Liver (tissue), 5 donors: ENCODE measurements around the gene ENTPD8. TPM values are rescaled to one million over a fixed set of nuclear protein-coding genes. Genes with fewer than 3 reads are reported as not detected.

Source experiments
- JUND ChIP-seq, 2 donors: IDR thresholded peaks; 2 replicates each; pipeline ENCODE4 v1.6.1; 2016; ENCODE audit warnings: antibody characterized with exemption in 2 of 2
- MAX ChIP-seq: IDR thresholded peaks from 2 replicates; pipeline ENCODE4 v1.6.1; 2016; ENCODE audit warnings: antibody characterized with exemption
- TAF1 ChIP-seq: conservative IDR thresholded peaks from 2 replicates; pipeline ENCODE4 v1.6.1; 2016; ENCODE audit warnings: antibody characterized with exemption, mild to moderate bottlenecking
- YY1 ChIP-seq: IDR thresholded peaks from 2 replicates; pipeline ENCODE4 v1.6.1; 2016; ENCODE audit warnings: antibody characterized with exemption, mild to moderate bottlenecking
- ZBTB33 ChIP-seq: IDR thresholded peaks from 2 replicates; pipeline ENCODE4 v1.6.1; 2016; ENCODE audit warnings: antibody characterized with exemption
- polyA plus RNA-seq, 2 donors: library from polyadenylated mRNA; stranded (reverse) in 1 of 2; unstranded in 1 of 2; fragments of 200-250 nt in 1 of 2; fragments of >200 nt in 1 of 2; fragmentation: Nextera tagmentation in 1 of 2; extraction: Ambion mirVana in 1 of 2; gene quantifications; one replicate each; pipeline versions ENCODE4 v1.2.1 to v1.2.3, GENCODE V29; 2013 to 2015
- total RNA-seq, 2 donors: library from RNA; depleted of rRNA; stranded (reverse); fragments of >200 nt; gene quantifications; one replicate each; pipeline ENCODE4 v1.2.3, GENCODE V29; 2014
- TF ChIP-seq, protein P1 (sequence below): IDR thresholded peaks from 2 replicates; pipeline ENCODE4 v1.6.1; 2016; ENCODE audit warnings: antibody characterized with exemption, mild to moderate bottlenecking
- donor health status: healthy.
- donor health status: healthy.
- donor health status: healthy.

Gene ENTPD8
- total and polyA plus RNA-seq, 4 donors = 1.6 to 6.2 (median 4.9) TPM

DNA sequence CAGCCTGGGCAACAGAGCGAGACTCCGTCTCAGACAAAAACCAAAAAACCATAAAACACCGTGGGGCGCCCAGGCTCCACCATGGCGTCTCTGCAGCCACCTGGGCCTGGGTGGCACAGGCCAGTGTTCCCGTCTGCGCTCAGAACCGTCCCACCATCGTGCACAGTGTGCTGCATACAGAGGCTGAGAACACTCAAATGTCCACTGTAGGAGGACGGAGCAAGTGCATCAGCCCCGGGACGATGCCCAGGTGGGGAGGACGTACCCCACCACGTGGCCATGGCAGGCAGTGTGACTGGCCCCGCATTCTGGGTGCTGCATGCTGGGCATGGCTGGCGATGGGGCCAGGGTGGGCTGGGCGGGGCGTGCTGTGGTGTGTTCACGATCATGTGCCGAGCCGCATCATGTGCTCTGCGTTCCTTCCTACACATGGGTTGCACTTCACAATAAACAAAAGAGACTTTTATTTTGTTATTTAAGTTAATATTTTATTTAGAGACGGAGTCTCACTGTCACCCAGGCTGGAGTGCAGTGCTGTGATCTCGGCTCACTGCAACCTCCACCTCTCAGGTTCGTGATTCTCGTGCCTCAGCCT lies 56.0 kb downstream of the ENTPD8 start (continued):
- TF ChIP-seq, protein P1, sequence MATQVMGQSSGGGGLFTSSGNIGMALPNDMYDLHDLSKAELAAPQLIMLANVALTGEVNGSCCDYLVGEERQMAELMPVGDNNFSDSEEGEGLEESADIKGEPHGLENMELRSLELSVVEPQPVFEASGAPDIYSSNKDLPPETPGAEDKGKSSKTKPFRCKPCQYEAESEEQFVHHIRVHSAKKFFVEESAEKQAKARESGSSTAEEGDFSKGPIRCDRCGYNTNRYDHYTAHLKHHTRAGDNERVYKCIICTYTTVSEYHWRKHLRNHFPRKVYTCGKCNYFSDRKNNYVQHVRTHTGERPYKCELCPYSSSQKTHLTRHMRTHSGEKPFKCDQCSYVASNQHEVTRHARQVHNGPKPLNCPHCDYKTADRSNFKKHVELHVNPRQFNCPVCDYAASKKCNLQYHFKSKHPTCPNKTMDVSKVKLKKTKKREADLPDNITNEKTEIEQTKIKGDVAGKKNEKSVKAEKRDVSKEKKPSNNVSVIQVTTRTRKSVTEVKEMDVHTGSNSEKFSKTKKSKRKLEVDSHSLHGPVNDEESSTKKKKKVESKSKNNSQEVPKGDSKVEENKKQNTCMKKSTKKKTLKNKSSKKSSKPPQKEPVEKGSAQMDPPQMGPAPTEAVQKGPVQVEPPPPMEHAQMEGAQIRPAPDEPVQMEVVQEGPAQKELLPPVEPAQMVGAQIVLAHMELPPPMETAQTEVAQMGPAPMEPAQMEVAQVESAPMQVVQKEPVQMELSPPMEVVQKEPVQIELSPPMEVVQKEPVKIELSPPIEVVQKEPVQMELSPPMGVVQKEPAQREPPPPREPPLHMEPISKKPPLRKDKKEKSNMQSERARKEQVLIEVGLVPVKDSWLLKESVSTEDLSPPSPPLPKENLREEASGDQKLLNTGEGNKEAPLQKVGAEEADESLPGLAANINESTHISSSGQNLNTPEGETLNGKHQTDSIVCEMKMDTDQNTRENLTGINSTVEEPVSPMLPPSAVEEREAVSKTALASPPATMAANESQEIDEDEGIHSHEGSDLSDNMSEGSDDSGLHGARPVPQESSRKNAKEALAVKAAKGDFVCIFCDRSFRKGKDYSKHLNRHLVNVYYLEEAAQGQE = no peak
- TF ChIP-seq TAF1 (no peak), MAX (no peak), JUND (IDR thresholded peaks at IDR 0.05) (no peak), YY1 (no peak), ZBTB33 (no peak)

Other genes starting within 250 kb of the ENTPD8 start
- gene TPRN, start 240.6 kb downstream of the ENTPD8 start, total RNA-seq = 10 to 100 TPM in 1 of 2 donors, 1 to 10 TPM in 1; 5.4 to 15.8 TPM
- gene TPRN, start 240.6 kb downstream of the ENTPD8 start, polyA plus RNA-seq = 10 to 100 TPM in 1 of 2 donors, 1 to 10 TPM in 1; 6.5 to 20.1 TPM
- gene TMEM203, start 235.7 kb downstream of the ENTPD8 start, total RNA-seq = 10 to 100 TPM; 19.9 to 21.5 TPM
- gene TMEM203, start 235.7 kb downstream of the ENTPD8 start, polyA plus RNA-seq = 10 to 100 TPM; 21.4 to 27.5 TPM
- gene NDOR1, start 235.7 kb downstream of the ENTPD8 start, total RNA-seq = 1 to 10 TPM; 2.9 to 4.7 TPM
- gene NDOR1, start 235.7 kb downstream of the ENTPD8 start, polyA plus RNA-seq = 1 to 10 TPM; 2.5 to 3.5 TPM
- gene RNF208, start 219.1 kb downstream of the ENTPD8 start, total RNA-seq = under 1 TPM; 0.28 to 0.59 TPM
- gene RNF208, start 219.1 kb downstream of the ENTPD8 start, polyA plus RNA-seq = 1 to 10 TPM; 4.6 to 7.1 TPM
- under 1 TPM; 0.14 to 0.25 TPM for gene CYSRT1, start 216.2 kb downstream of the ENTPD8 start, total RNA-seq
- under 1 TPM; 0.15 to 0.50 TPM for gene CYSRT1, start 216.2 kb downstream of the ENTPD8 start, polyA plus RNA-seq
- gene RNF224, start 213.9 kb downstream of the ENTPD8 start, total RNA-seq = not detected
- not detected for gene RNF224, start 213.9 kb downstream of the ENTPD8 start, polyA plus RNA-seq
- gene SLC34A3, start 210.5 kb downstream of the ENTPD8 start, total RNA-seq = not detected
- not detected for gene SLC34A3, start 210.5 kb downstream of the ENTPD8 start, polyA plus RNA-seq
- gene TUBB4B, start 200.1 kb downstream of the ENTPD8 start, total RNA-seq = 100 to 1,000 TPM; 179 to 191 TPM
- gene TUBB4B, start 200.1 kb downstream of the ENTPD8 start, polyA plus RNA-seq = 100 to 1,000 TPM; 173 to 199 TPM
- gene STPG3, start 190.1 kb downstream of the ENTPD8 start, total RNA-seq = not detected
- not detected for gene STPG3, start 190.1 kb downstream of the ENTPD8 start, polyA plus RNA-seq
- 10 to 100 TPM; 16.5 to 19.7 TPM for gene NELFB, start 186.0 kb downstream of the ENTPD8 start, total RNA-seq
- gene NELFB, start 186.0 kb downstream of the ENTPD8 start, polyA plus RNA-seq = 10 to 100 TPM in 1 of 2 donors, 1 to 10 TPM in 1; 4.7 to 24.6 TPM
- gene TOR4A, start 163.6 kb downstream of the ENTPD8 start, total RNA-seq = 1 to 10 TPM; 5.0 to 5.1 TPM
- 1 to 10 TPM in 1 of 2 donors, under 1 TPM in 1; 0.35 to 3.6 TPM for gene TOR4A, start 163.6 kb downstream of the ENTPD8 start, polyA plus RNA-seq
- gene NRARP, start 139.1 kb downstream of the ENTPD8 start, total RNA-seq = 1 to 10 TPM in 1 of 2 donors, under 1 TPM in 1; 0.93 to 1.3 TPM
- gene NRARP, start 139.1 kb downstream of the ENTPD8 start, polyA plus RNA-seq = under 1 TPM in 1 of 2 donors, not detected in 1; 0.48 TPM
- gene EXD3, start 18.2 kb downstream of the ENTPD8 start, total RNA-seq = 1 to 10 TPM; 2.5 to 6.7 TPM
- 1 to 10 TPM; 3.6 to 3.7 TPM for gene EXD3, start 18.2 kb downstream of the ENTPD8 start, polyA plus RNA-seq
- gene NOXA1, start 18.0 kb downstream of the ENTPD8 start, total RNA-seq = 1 to 10 TPM; 1.3 to 2.4 TPM
- gene NOXA1, start 18.0 kb downstream of the ENTPD8 start, polyA plus RNA-seq = 1 to 10 TPM; 2.4 to 3.6 TPM
- 10 to 100 TPM in 1 of 2 donors, 1 to 10 TPM in 1; 1.7 to 12.9 TPM for gene NSMF, start 18.0 kb upstream of the ENTPD8 start, total RNA-seq
- gene NSMF, start 18.0 kb upstream of the ENTPD8 start, polyA plus RNA-seq = 10 to 100 TPM in 1 of 2 donors, 1 to 10 TPM in 1; 4.6 to 13.5 TPM
- 1 to 10 TPM in 1 of 2 donors, under 1 TPM in 1; 0.75 to 6.5 TPM for gene PNPLA7, start 109.0 kb upstream of the ENTPD8 start, total RNA-seq
- gene PNPLA7, start 109.0 kb upstream of the ENTPD8 start, polyA plus RNA-seq = 1 to 10 TPM; 1.0 to 3.3 TPM
- 10 to 100 TPM; 31.7 to 34.4 TPM for gene MRPL41, start 110.5 kb upstream of the ENTPD8 start, total RNA-seq
- 100 to 1,000 TPM in 1 of 2 donors, 10 to 100 TPM in 1; 64.3 to 120 TPM for gene MRPL41, start 110.5 kb upstream of the ENTPD8 start, polyA plus RNA-seq
- gene DPH7, start 137.6 kb upstream of the ENTPD8 start, total RNA-seq = 10 to 100 TPM in 1 of 2 donors, 1 to 10 TPM in 1; 9.4 to 18.9 TPM
- 10 to 100 TPM in 1 of 2 donors, 1 to 10 TPM in 1; 7.9 to 15.1 TPM for gene DPH7, start 137.6 kb upstream of the ENTPD8 start, polyA plus RNA-seq
- gene ZMYND19, start 149.2 kb upstream of the ENTPD8 start, total RNA-seq = 1 to 10 TPM; 7.0 to 7.1 TPM
- 1 to 10 TPM; 2.4 to 7.0 TPM for gene ZMYND19, start 149.2 kb upstream of the ENTPD8 start, polyA plus RNA-seq
- 10 to 100 TPM in 1 of 2 donors, 1 to 10 TPM in 1; 9.8 to 31.6 TPM for gene ARRDC1, start 164.3 kb upstream of the ENTPD8 start, total RNA-seq
- 10 to 100 TPM; 19.9 to 26.9 TPM for gene ARRDC1, start 164.3 kb upstream of the ENTPD8 start, polyA plus RNA-seq
- 10 to 100 TPM; 37.5 to 48.2 TPM for gene EHMT1, start 177.6 kb upstream of the ENTPD8 start, total RNA-seq
- gene EHMT1, start 177.6 kb upstream of the ENTPD8 start, polyA plus RNA-seq = 10 to 100 TPM; 16.1 to 17.1 TPM